Body of pancreas (tissue), 4 donors: ENCODE measurements around the gene MARK1.

Experiments
- POLR2A ChIP-seq, 3 donors: fragments of 450-650 bp; IDR thresholded peaks; one replicate each; pipeline ENCODE4 v1.6.1; 2016; ENCODE audit warnings: antibody characterized with exemption in 3 of 3, mild to moderate bottlenecking in 2 of 3
- TF ChIP-seq, protein P1 (sequence below), 7 experiments: fragments of 450-650 bp in 4 of 7; fragments of 200-600 bp in 3 of 7; sonication (generic) in 3 of 7; IDR thresholded peaks; one replicate each; pipeline ENCODE4 v1.5.1; 2016 to 2019; ENCODE audit warnings: antibody characterized with exemption in 7 of 7

DNA sequence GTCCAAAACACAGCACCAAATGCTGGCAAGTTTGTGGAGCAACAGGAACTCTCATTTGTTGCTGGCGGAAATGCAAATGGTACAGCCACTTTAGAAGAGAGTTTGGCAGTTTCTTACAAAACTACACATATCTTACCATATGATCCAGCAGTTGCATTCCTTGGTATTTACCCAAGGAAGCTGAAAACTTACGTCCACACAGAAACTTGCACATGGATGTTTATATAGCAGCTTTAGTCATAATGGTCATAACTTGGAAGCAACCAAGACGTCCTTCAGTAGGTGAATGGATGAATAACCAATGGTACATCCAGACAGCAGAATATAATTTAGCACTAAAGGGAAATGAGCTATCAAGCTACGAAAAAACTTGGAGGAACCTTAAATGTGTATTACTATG, 66.4 kb downstream of the MARK1 start:
- TF ChIP-seq, protein P1, sequence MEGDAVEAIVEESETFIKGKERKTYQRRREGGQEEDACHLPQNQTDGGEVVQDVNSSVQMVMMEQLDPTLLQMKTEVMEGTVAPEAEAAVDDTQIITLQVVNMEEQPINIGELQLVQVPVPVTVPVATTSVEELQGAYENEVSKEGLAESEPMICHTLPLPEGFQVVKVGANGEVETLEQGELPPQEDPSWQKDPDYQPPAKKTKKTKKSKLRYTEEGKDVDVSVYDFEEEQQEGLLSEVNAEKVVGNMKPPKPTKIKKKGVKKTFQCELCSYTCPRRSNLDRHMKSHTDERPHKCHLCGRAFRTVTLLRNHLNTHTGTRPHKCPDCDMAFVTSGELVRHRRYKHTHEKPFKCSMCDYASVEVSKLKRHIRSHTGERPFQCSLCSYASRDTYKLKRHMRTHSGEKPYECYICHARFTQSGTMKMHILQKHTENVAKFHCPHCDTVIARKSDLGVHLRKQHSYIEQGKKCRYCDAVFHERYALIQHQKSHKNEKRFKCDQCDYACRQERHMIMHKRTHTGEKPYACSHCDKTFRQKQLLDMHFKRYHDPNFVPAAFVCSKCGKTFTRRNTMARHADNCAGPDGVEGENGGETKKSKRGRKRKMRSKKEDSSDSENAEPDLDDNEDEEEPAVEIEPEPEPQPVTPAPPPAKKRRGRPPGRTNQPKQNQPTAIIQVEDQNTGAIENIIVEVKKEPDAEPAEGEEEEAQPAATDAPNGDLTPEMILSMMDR (IDR thresholded peaks at IDR 0.05) = no peak
- TF ChIP-seq POLR2A (IDR thresholded peaks at IDR 0.05) = no peak
